Naive thymus-derived CD4-positive, alpha-beta T cell (primary cell): ENCODE data around the gene HSD3B2. TPM values are rescaled to one million over a fixed set of nuclear protein-coding genes. Genes with fewer than 3 reads are reported as not detected.

ENCODE experiments used
- ATAC-seq: fragments of 150-1000 bp; cut with Tn5 transposase; 2 replicates; pipeline ENCODE4 v1.10.0; 2021; ENCODE audit warnings: mild to moderate bottlenecking, moderate library complexity
- CTCF ChIA-PET: fragments of 350-600 bp; sonication (Branson Sonifier 250); formaldehyde crosslinking; loops from one replicate; lab custom pipeline; 2021; ENCODE audit warnings: antibody characterized with exemption; lab: Charles Lee
- POLR2A ChIA-PET: fragments of 350-600 bp; sonication (Branson Sonifier 250); formaldehyde crosslinking; loops from one replicate; lab custom pipeline; 2021; ENCODE audit warnings: antibody characterized with exemption, inconsistent platforms; lab: Charles Lee
- DNase-seq, 9 donors: peaks; one replicate each; pipeline versions ENCODE4 v3.0.0 to v3.0.0-alpha.2; 2020 to 2022; ENCODE audit warnings: mixed read lengths in 1 of 9
- H3K27ac ChIP-seq: one replicate; pipeline ENCODE4 v1.7.0; 2013; ENCODE audit warnings: mild to moderate bottlenecking, low read depth, low read length, moderate library complexity
- H3K27me3 ChIP-seq, 2 donors: one replicate each; pipeline ENCODE4 v1.7.0; 2013; ENCODE audit warnings: low read length in 2 of 2, mild to moderate bottlenecking in 2 of 2, moderate library complexity in 2 of 2; ENCODE audit not compliant: control insufficient read depth in 2 of 2, insufficient read depth in 2 of 2
- H3K36me3 ChIP-seq, 3 experiments: 1 replicate in 2 of 3; 2 replicates in 1 of 3; pipeline ENCODE4 v1.7.0; 2013; ENCODE audit warnings: low read length in 3 of 3, mild to moderate bottlenecking in 3 of 3, moderate library complexity in 1 of 3; ENCODE audit not compliant: insufficient read depth in 3 of 3, control insufficient read depth in 2 of 3
- H3K4me1 ChIP-seq, 2 donors: one replicate each; pipeline ENCODE4 v1.7.0; 2013; ENCODE audit warnings: low read length in 2 of 2, mild to moderate bottlenecking in 2 of 2, moderate library complexity in 1 of 2; ENCODE audit not compliant: control insufficient read depth in 2 of 2, insufficient read depth in 2 of 2
- H3K4me3 ChIP-seq: 2 replicates; pipeline ENCODE4 v1.7.0; 2013; ENCODE audit warnings: mild to moderate bottlenecking, low read length
- H3K9me3 ChIP-seq, 3 experiments: 1 replicate in 2 of 3; 2 replicates in 1 of 3; pipeline ENCODE4 v1.7.0; 2013; ENCODE audit warnings: low read length in 3 of 3; ENCODE audit not compliant: control insufficient read depth in 2 of 3
- H3K27ac Mint-ChIP-seq, 9 donors: one replicate each; pipeline ENCODE4 v1.8.0; 2020 to 2022; ENCODE audit warnings: mixed read lengths in 9 of 9, mild to moderate bottlenecking in 8 of 9, moderate library complexity in 5 of 9, inconsistent platforms in 2 of 9
- H3K27me3 Mint-ChIP-seq, 5 donors: one replicate each; pipeline ENCODE4 v1.8.0; 2021 to 2022; ENCODE audit warnings: mixed read lengths in 5 of 5, mild to moderate bottlenecking in 1 of 5
- H3K36me3 Mint-ChIP-seq, 5 donors: one replicate each; pipeline ENCODE4 v1.8.0; 2020 to 2022; ENCODE audit warnings: mixed read lengths in 5 of 5, mild to moderate bottlenecking in 3 of 5, inconsistent platforms in 1 of 5
- H3K4me1 Mint-ChIP-seq, 7 donors: one replicate each; pipeline ENCODE4 v1.8.0; 2020 to 2022; ENCODE audit warnings: mixed read lengths in 7 of 7, mild to moderate bottlenecking in 3 of 7, inconsistent platforms in 1 of 7
- H3K4me3 Mint-ChIP-seq, 10 donors: one replicate each; pipeline ENCODE4 v1.8.0; 2020 to 2022; ENCODE audit warnings: mild to moderate bottlenecking in 10 of 10, mixed read lengths in 10 of 10, moderate library complexity in 6 of 10, inconsistent platforms in 2 of 10
- H3K9me3 Mint-ChIP-seq, 11 donors: one replicate each; pipeline ENCODE4 v1.8.0; 2020 to 2022; ENCODE audit warnings: mixed read lengths in 11 of 11, mild to moderate bottlenecking in 4 of 11, inconsistent platforms in 1 of 11, moderate library complexity in 1 of 11
- intact Hi-C, 2 donors: fragments of 100-400 bp; cut with micrococcal nuclease; formaldehyde crosslinking; loops; one replicate each; pipeline ENCODE4 v1.15.1; 2023
- polyA plus RNA-seq, 2 donors: library from polyadenylated mRNA; unstranded; fragments of 300-500 nt; fragmentation: Illumina TruSeq; gene quantifications; one replicate each; pipeline ENCODE4 v1.2.3, GENCODE V29; 2021
- total RNA-seq, 6 experiments: library from RNA in 5 of 6; stranded (reverse) in 5 of 6; gene quantifications; 1 replicate in 5 of 6; 2 replicates in 1 of 6; pipeline ENCODE4 v1.2.3 and lab custom pipeline; 2021 to 2026

Gene HSD3B2
- total and polyA plus RNA-seq, 7 experiments from 2014 or later: not detected

GRCh38 chr1:119391749-119392148 lies 23.2 kb upstream of the HSD3B2 start:
- DNase-seq (no peak), ATAC-seq (no peak)
- Histone ChIP-seq H3K4me1 (no peaks in the 10 kb centered on the region), H3K27ac (no peak overlapping the region), H3K4me3 (no peak overlapping the region), H3K9me3 (no peaks in the 10 kb centered on the region), H3K27me3 (no peaks in the 10 kb centered on the region), H3K36me3 (no peaks in the 10 kb centered on the region)
- ChIA-PET POLR2A (no interaction called here), CTCF (no interaction called here)
- Mint-ChIP-seq H3K27ac (peak overlapping the region in 1 of 9 donors; percentile 34), H3K27me3 (peaks cover 7 to 36% (median 25%) of the 10 kb centered on the region in 5 donors), H3K4me3 (no peak overlapping the region), H3K36me3 (no peaks in the 10 kb centered on the region), H3K4me1 (no peaks in the 10 kb centered on the region), H3K9me3 (peaks cover 0 to 3% (median 0%) of the 10 kb centered on the region in 11 donors)
- intact Hi-C loops: no loop called here

- Histone ChIP-seq H3K27me3 (no peaks in the 10 kb centered on the region), H3K9me3 (no peaks in the 10 kb centered on the region), H3K4me1 (no peaks in the 10 kb centered on the region), H3K36me3 (no peaks in the 10 kb centered on the region), H3K4me3 (no peak overlapping the region), H3K27ac (no peak overlapping the region)
- Mint-ChIP-seq H3K36me3 (no peaks in the 10 kb centered on the region), H3K27me3 (peaks cover 2 to 35% (median 22%) of the 10 kb centered on the region in 5 donors), H3K9me3 (peaks cover 0 to 4% (median 0%) of the 10 kb centered on the region in 11 donors), H3K27ac (no peak overlapping the region), H3K4me3 (no peak overlapping the region), H3K4me1 (no peaks in the 10 kb centered on the region)
- intact Hi-C loops: no loop called here
- ChIA-PET POLR2A (no interaction called here), CTCF (no interaction called here)
- no peak for DNase-seq
- no peak for ATAC-seq
Observed at GRCh38 chr1:119394085-119394484, 20.9 kb upstream of the HSD3B2 start.

GRCh38 chr1:119396982-119397381 lies 18.0 kb upstream of the HSD3B2 start:
- POLR2A ChIA-PET: no interaction called here
- no peak for ATAC-seq
- intact Hi-C loops: no loop called here

GRCh38 chr1:119397986-119398385 lies 17.0 kb upstream of the HSD3B2 start:
- Mint-ChIP-seq H3K36me3 (no peaks in the 10 kb centered on the region), H3K4me1 (no peaks in the 10 kb centered on the region), H3K27me3 (peaks cover 2 to 25% (median 23%) of the 10 kb centered on the region in 5 donors), H3K4me3 (no peak overlapping the region), H3K27ac (no peak overlapping the region), H3K9me3 (peaks cover 0 to 11% (median 0%) of the 10 kb centered on the region in 11 donors)
- no peaks in the 10 kb centered on the region for H3K9me3 ChIP-seq
- H3K4me1 ChIP-seq: no peaks in the 10 kb centered on the region
- POLR2A ChIA-PET: no interaction called here
- H3K27ac ChIP-seq: no peak overlapping the region
- H3K36me3 ChIP-seq: no peaks in the 10 kb centered on the region
- H3K4me3 ChIP-seq: no peak overlapping the region
- no peaks in the 10 kb centered on the region for H3K27me3 ChIP-seq
- intact Hi-C loops: no loop called here
- CTCF ChIA-PET: no interaction called here
- DNase-seq: no peak
- ATAC-seq: no peak

More at GRCh38 chr1:119396982-119397381, 18.0 kb upstream of the HSD3B2 start:
- no peaks in the 10 kb centered on the region for H3K4me1 Mint-ChIP-seq
- Histone ChIP-seq H3K4me3 (no peak overlapping the region), H3K36me3 (no peaks in the 10 kb centered on the region), H3K27me3 (no peaks in the 10 kb centered on the region), H3K27ac (no peak overlapping the region), H3K4me1 (no peaks in the 10 kb centered on the region), H3K9me3 (no peaks in the 10 kb centered on the region)
- no peak overlapping the region for H3K4me3 Mint-ChIP-seq
- peaks cover 2 to 18% (median 15%) of the 10 kb centered on the region in 5 donors for H3K27me3 Mint-ChIP-seq
- CTCF ChIA-PET: no interaction called here
- H3K27ac Mint-ChIP-seq: no peak overlapping the region
- DNase-seq: no peak
- no peaks in the 10 kb centered on the region for H3K36me3 Mint-ChIP-seq
- peaks cover 0 to 7% (median 0%) of the 10 kb centered on the region in 11 donors for H3K9me3 Mint-ChIP-seq

GRCh38 chr1:119404736-119405135 lies 10.2 kb upstream of the HSD3B2 start:
- H3K27ac Mint-ChIP-seq: no peak overlapping the region
- H3K4me1 ChIP-seq: no peaks in the 10 kb centered on the region
- H3K9me3 Mint-ChIP-seq: peaks cover 0 to 47% (median 17%) of the 10 kb centered on the region in 11 donors
- no peaks in the 10 kb centered on the region for H3K4me1 Mint-ChIP-seq
- ChIA-PET CTCF (no interaction called here), POLR2A (no interaction called here)
- H3K27me3 Mint-ChIP-seq: peaks cover 4 to 42% (median 26%) of the 10 kb centered on the region in 5 donors
- intact Hi-C loops: no loop called here
- H3K4me3 Mint-ChIP-seq: no peak overlapping the region
- DNase-seq (no peak), ATAC-seq (no peak)
- H3K36me3 ChIP-seq: no peaks in the 10 kb centered on the region
- H3K4me3 ChIP-seq: no peak overlapping the region
- H3K27ac ChIP-seq: no peak overlapping the region
- H3K9me3 ChIP-seq: peaks cover 0 to 10% (median 0%) of the 10 kb centered on the region in 3 experiments
- peaks cover 0 to 4% (median 0%) of the 10 kb centered on the region in 5 donors for H3K36me3 Mint-ChIP-seq
- H3K27me3 ChIP-seq: no peaks in the 10 kb centered on the region

- DNase-seq (no peak), ATAC-seq (no peak)
- CTCF ChIA-PET: no interaction called here
Observed at GRCh38 chr1:119409731-119410130, 5.2 kb upstream of the HSD3B2 start.

GRCh38 chr1:119410961-119411360 lies 4.0 kb upstream of the HSD3B2 start:
- POLR2A ChIA-PET: no interaction called here
- no peak overlapping the region for H3K27ac Mint-ChIP-seq
- Histone ChIP-seq H3K27ac (no peak overlapping the region), H3K9me3 (peaks cover 0 to 4% (median 0%) of the 10 kb centered on the region in 3 experiments), H3K4me1 (no peaks in the 10 kb centered on the region), H3K27me3 (no peaks in the 10 kb centered on the region), H3K36me3 (no peaks in the 10 kb centered on the region), H3K4me3 (no peak overlapping the region)
- no peak overlapping the region for H3K4me3 Mint-ChIP-seq
- no peaks in the 10 kb centered on the region for H3K36me3 Mint-ChIP-seq
- ATAC-seq (no peak), DNase-seq (no peak)
- H3K27me3 Mint-ChIP-seq: peaks cover 4 to 13% (median 10%) of the 10 kb centered on the region in 5 donors
- CTCF ChIA-PET: no interaction called here
- intact Hi-C loops: no loop called here
- peaks cover 0 to 31% (median 10%) of the 10 kb centered on the region in 11 donors for H3K9me3 Mint-ChIP-seq
- no peaks in the 10 kb centered on the region for H3K4me1 Mint-ChIP-seq

More at GRCh38 chr1:119409731-119410130, 5.2 kb upstream of the HSD3B2 start:
- Histone ChIP-seq H3K4me1 (no peaks in the 10 kb centered on the region), H3K36me3 (no peaks in the 10 kb centered on the region), H3K4me3 (no peak overlapping the region), H3K27me3 (no peaks in the 10 kb centered on the region), H3K27ac (no peak overlapping the region), H3K9me3 (peaks cover 0 to 10% (median 0%) of the 10 kb centered on the region in 3 experiments)
- intact Hi-C loops: no loop called here
- Mint-ChIP-seq H3K4me3 (no peak overlapping the region), H3K27ac (no peak overlapping the region), H3K27me3 (peaks cover 4 to 18% (median 13%) of the 10 kb centered on the region in 5 donors), H3K36me3 (peaks cover 0 to 4% (median 0%) of the 10 kb centered on the region in 5 donors), H3K9me3 (peaks cover 0 to 32% (median 11%) of the 10 kb centered on the region in 11 donors), H3K4me1 (no peaks in the 10 kb centered on the region)
- POLR2A ChIA-PET: no interaction called here
